ENCODE data around the gene FCRL2.
"Not testable (repeated sequence)": the region's sequence is repeated elsewhere in the genome, so short reads cannot be mapped to it uniquely, and the experiment has no call there.

FCRL2 gene

GRCh38 chr1:157751283-157751682, 25.6 kb downstream of the FCRL2 start:
- DNase-seq = no peak

DNA sequence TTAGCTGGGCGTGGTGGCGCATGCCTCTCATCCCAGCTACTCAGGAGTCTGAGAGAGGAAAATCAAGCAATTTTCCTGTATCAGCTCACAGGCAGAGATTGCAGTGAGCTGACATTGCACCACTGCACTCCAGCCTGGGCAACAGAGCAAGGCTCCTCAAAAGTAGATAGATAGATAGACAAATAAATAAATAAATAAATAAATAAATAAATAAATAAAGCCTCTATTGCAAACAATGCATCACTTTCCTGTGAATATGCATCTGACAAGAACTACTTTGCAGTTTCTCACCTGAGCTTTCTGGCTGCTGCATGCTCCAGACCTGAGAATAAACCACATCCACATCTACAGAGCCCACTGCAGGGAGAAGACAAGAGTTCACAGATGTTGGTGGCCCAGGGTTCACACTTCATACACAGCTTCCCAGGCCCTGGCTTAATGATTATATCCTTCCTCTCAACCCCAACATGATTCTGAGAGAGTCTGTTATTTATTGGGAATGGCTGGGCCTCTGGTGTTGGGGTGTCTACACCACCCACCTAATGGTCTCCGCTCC, 28.6 kb downstream of the FCRL2 start:
- DNase-seq = no peak

- DNase-seq = no peak
Measured at GRCh38 chr1:157739229-157739901, 37.6 kb downstream of the FCRL2 start.

GRCh38 chr1:157735991-157736390, 40.9 kb downstream of the FCRL2 start:
- DNase-seq = not testable (repeated sequence)

DNA sequence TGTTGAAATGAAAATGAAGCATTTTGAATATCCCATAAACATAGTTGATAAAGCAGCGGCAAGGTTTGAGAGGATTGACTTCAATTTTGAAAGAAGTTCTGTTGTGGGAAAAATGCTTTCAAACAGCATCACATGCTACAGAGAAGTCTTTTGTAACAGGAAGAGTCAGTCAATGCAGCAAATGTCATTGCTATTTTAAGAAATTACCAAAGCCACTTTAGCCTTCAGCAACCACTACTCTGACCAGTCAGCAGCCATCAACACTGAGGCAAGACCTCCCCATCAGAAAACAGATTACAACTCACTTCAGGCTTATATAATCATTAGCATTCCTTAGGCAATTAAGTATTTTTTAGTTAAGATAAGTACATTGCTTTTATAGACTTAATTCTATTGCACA, 42.6 kb downstream of the FCRL2 start:
- DNase-seq = no peak

- no peak for DNase-seq
Measured at GRCh38 chr1:157732755-157733154, 44.2 kb downstream of the FCRL2 start.

- no peak for DNase-seq
Measured at GRCh38 chr1:157725221-157725577, 51.7 kb downstream of the FCRL2 start.

GRCh38 chr1:157724537-157725220, 52.3 kb downstream of the FCRL2 start:
- DNase-seq = no peak

- no peak for DNase-seq
Measured at GRCh38 chr1:157723157-157723556, 53.8 kb downstream of the FCRL2 start.

GRCh38 chr1:157721985-157722384, 54.9 kb downstream of the FCRL2 start:
- DNase-seq = no peak

DNA sequence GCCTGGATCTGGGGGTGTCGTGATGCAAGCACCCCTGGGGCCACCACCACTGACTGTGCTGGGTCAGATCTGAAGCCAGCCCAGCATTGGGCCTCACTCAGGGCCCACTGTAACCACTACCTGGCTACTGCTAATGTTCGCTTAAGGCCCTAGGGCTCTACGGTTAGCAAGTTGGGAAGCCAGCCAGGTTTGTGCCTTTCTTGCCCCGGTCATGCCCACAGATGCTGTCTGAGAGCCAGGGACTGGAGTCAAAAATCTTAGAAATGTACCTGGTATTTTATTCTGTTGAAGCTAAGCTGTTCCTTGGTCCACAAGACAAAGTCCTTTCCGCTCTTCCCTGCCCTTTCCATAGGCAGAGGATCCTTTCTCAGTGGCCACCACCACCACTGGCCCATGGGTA, 61.2 kb downstream of the FCRL2 start:
- no peak for DNase-seq

DNA sequence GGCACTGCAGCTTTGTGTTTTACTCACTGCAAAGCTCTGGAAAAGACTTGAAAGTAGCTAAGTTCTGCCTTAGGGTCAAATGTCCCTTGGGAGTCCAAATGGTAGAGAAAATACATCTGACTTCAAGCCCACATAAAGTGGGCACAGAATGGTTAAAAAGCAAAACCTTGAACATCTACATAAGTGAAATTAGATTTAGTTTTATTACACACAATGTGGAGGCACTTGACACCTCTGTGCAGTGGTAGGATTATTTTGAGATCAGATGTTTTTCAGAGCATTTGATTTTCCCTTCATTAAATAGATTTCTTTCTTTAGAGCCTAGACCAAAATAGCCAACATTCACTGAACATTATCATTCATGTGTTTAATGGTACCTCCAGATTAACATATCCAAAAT, 65.1 kb downstream of the FCRL2 start:
- DNase-seq = no peak

- DNase-seq = no peak
Measured at GRCh38 chr1:157704878-157705277, 72.1 kb downstream of the FCRL2 start.

DNA sequence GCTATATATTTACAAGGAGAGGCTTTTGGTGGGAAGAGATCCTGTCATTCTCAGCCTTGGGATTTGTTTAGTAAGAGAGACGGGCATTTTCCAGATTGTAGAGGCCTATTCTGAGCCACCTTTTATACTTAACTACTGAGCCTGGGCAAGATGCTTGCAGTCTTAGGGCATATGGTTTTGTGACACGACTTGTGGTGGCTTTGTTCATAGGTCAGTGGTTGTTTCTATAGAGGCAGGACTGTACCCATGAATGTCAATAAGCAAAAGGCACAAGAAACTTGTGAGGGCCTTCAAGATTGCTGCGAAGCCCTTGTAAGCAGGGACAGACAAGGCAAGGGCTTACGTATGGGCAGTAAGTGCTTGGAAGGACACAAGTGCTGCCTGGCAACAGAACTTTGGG, 73.0 kb downstream of the FCRL2 start:
- no peak for DNase-seq

DNA sequence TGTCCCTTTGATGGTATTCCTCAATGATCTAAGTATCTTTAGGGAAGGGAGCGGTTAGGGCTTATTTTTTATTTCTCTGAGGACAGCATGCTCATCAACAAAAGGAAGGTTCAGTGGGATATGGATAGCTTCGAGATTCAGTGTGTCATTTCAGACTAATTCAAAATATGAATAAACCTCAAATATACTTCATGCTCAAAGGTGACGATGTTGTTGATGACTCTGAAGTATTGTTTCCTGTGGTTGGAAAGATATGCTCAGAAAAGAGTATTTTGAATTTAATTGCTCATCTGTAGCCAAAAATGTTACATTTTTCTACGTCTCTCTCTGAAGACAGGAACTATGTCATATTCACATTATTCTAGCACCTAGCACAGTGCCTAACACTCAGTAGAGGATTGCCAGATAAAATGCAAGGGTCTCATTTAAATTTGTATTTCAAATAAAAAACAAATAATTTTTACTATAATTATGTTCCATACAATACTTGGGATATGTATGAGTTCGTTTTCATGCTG, 74.6 kb downstream of the FCRL2 start:
- no peak for DNase-seq

GRCh38 chr1:157700732-157701131, 76.2 kb downstream of the FCRL2 start, which contains the start of gene FCRL3:
Gene FCRL3 (minus strand): TSS chr1:157700769. CDS start chr1:157700489, 280 bp downstream.
- no peak for DNase-seq

- DNase-seq = no peak
Measured at GRCh38 chr1:157700305-157700704, 76.6 kb downstream of the FCRL2 start.

DNA sequence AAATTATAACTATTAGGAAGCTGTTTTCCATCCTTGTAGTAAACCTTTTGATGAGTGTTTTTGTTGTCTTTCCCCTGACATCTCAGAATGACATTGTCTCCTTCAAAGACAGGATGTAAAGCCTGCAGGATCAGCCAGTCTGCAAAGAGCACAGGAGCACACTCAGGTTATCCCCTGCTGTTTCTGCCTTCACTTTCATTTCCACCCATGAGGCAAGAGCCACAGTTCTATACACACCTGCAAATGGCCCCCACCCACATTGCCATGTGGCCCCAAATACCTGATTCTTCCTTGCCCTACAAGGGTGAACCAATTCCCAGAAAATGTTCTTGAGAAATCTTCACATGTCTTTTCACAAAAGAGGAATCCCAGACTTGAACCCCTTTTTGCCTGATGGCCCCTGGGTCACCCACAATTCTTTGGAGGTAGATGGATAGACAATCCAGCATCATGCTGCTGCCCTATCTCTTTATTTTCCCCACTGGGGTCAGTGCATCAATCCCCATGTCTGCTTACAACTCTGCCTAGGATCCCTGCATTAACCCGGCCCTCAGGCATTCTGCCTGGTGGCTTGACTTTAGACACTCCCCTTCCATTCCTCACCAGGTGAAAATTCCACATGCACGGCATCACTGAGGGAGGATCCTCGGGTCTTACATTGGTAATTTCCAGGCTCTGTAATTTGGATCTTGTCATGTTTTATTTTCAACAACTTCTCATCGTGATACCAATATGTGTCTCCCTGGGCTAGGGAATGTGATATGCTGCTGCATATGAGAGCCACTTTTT, 79.0 kb downstream of the FCRL2 start:
- no peak for DNase-seq

- no peak for DNase-seq
Measured at GRCh38 chr1:157696966-157697628, 79.8 kb downstream of the FCRL2 start.
